Endothelial cell of umbilical vein (primary cell): Measurements from ENCODE around the gene METTL27. TPM values are rescaled to one million over a fixed set of nuclear protein-coding genes. Genes with fewer than 3 reads are reported as not detected.

Source experiments
- BruUV-seq: library from RNA; stranded (reverse); fragments of 400-500 nt; replicated peaks from 2 replicates; lab custom pipeline; 2021; lab: Mats Ljungman, UMichigan
- CTCF ChIA-PET: fragments of 300-600, 350-600 bp; sonication (Branson Sonifier 250); formaldehyde crosslinking; loops from one replicate; lab custom pipeline; 2021; ENCODE audit warnings: antibody characterized with exemption, inconsistent platforms; lab: Charles Lee
- POLR2A ChIA-PET: fragments of 300-600, 350-600 bp; sonication (Branson Sonifier 250); formaldehyde crosslinking; loops from one replicate; lab custom pipeline; 2021; ENCODE audit warnings: antibody characterized with exemption, inconsistent platforms; lab: Charles Lee
- DNase-seq: peaks from one replicate; pipeline ENCODE4 v3.0.0-alpha.2; 2011; ENCODE audit warnings: low read depth, low spot score
- FAIRE-seq: peaks from 2 replicates; lab custom pipeline; 2011; peaks lifted over from hg19 to GRCh38; lab: Jason Lieb, UNC
- H2AFZ ChIP-seq: 2 replicates; pipeline ENCODE4 v1.6.0; 2012; ENCODE audit warnings: low read depth, low read length, control low read depth, inconsistent platforms
- H3K27ac ChIP-seq: 2 replicates; pipeline ENCODE4 v1.5.1; 2011; ENCODE audit warnings: low read depth, mild to moderate bottlenecking, control low read depth, low read length, moderate library complexity; ENCODE audit not compliant: insufficient read depth
- H3K27me3 ChIP-seq, 2 experiments: 2 replicates each; pipeline versions ENCODE4 v1.6.0 to v1.6.1; 2011; ENCODE audit warnings: low read length in 2 of 2, mixed read lengths in 1 of 2; ENCODE audit not compliant: control insufficient read depth in 2 of 2, insufficient read depth in 2 of 2
- H3K36me3 ChIP-seq, 2 experiments: 2 replicates in 1 of 2; 3 replicates in 1 of 2; pipeline ENCODE4 v1.5.1; 2011; ENCODE audit warnings: low read length in 2 of 2, mild to moderate bottlenecking in 1 of 2, moderate library complexity in 1 of 2; ENCODE audit not compliant: control insufficient read depth in 2 of 2, insufficient read depth in 2 of 2; ENCODE audit errors: extremely low read depth in 1 of 2
- H3K4me1 ChIP-seq: 3 replicates; pipeline ENCODE4 v1.5.1; 2011; ENCODE audit warnings: mild to moderate bottlenecking, low read length; ENCODE audit not compliant: control insufficient read depth, insufficient read depth; ENCODE audit errors: extremely low read depth
- H3K4me2 ChIP-seq: 2 replicates; pipeline ENCODE4 v1.6.1; 2011; ENCODE audit warnings: low read length, control low read depth, mixed read lengths; ENCODE audit not compliant: insufficient read depth
- H3K4me3 ChIP-seq, 3 experiments: fragments of 200-600 bp in 1 of 3; sonication (generic), shearing (Covaris generic) in 1 of 3; replicated peaks in 1 of 3; 2 replicates each; pipeline ENCODE4 v1.5.1; 2011 to 2016; ENCODE audit warnings: control low read depth in 3 of 3, low read length in 3 of 3, mild to moderate bottlenecking in 2 of 3, inconsistent platforms in 1 of 3, low read depth in 1 of 3, moderate library complexity in 1 of 3; ENCODE audit not compliant: insufficient read depth in 1 of 3
- H3K79me2 ChIP-seq: 2 replicates; pipeline ENCODE4 v1.6.0; 2012; ENCODE audit warnings: low read length, inconsistent platforms; ENCODE audit not compliant: control insufficient read depth, insufficient read depth
- H3K9ac ChIP-seq: replicated peaks from 2 replicates; pipeline ENCODE3; 2011; ENCODE audit warnings: low read length, control low read depth; ENCODE audit not compliant: insufficient read depth; ENCODE audit errors: extremely low read depth
- H3K9me1 ChIP-seq: replicated peaks from 3 replicates; pipeline ENCODE4 v1.6.0; 2011; ENCODE audit warnings: mild to moderate bottlenecking, low read length; ENCODE audit not compliant: control insufficient read depth, insufficient read depth; ENCODE audit errors: extremely low read depth
- H3K9me3 ChIP-seq: replicated peaks from 2 replicates; pipeline ENCODE4 v1.5.1; 2012; ENCODE audit warnings: low read length, inconsistent platforms; ENCODE audit not compliant: control insufficient read depth, insufficient read depth
- H4K20me1 ChIP-seq: replicated peaks from 2 replicates; pipeline ENCODE3; 2011; ENCODE audit warnings: mild to moderate bottlenecking, low read length; ENCODE audit not compliant: control insufficient read depth, insufficient read depth; ENCODE audit errors: extremely low read depth
- CTCF ChIP-seq, 2 donors: IDR thresholded peaks; 1 replicate in 1 of 2; 2 replicates in 1 of 2; pipeline ENCODE4 v1.5.1; 2011; ENCODE audit warnings: low read length in 2 of 2, mild to moderate bottlenecking in 2 of 2, moderate library complexity in 2 of 2, control low read depth in 1 of 2, inconsistent platforms in 1 of 2, low read depth in 1 of 2; ENCODE audit not compliant: insufficient read depth in 1 of 2; ENCODE audit errors: extremely low read depth in 1 of 2
- EZH2 ChIP-seq: IDR thresholded peaks from 2 replicates; pipeline ENCODE4 v1.6.1; 2012; ENCODE audit warnings: borderline replicate concordance, low read depth, mild to moderate bottlenecking, moderate library complexity, low read length, inconsistent platforms; ENCODE audit not compliant: severe bottlenecking
- FOS ChIP-seq: IDR thresholded peaks from 2 replicates; pipeline ENCODE4 v1.6.1; 2011; ENCODE audit warnings: mild to moderate bottlenecking, low read length, moderate library complexity, borderline replicate concordance; ENCODE audit not compliant: insufficient read depth
- JUN ChIP-seq: IDR thresholded peaks from 2 replicates; pipeline ENCODE4 v1.6.1; 2011; ENCODE audit warnings: borderline replicate concordance, low read depth; ENCODE audit not compliant: insufficient read length, insufficient read depth
- POLR2AphosphoS5 ChIP-seq: IDR thresholded peaks from 2 replicates; pipeline ENCODE4 v1.6.1; 2012; ENCODE audit warnings: low read depth, mild to moderate bottlenecking, control low read depth, low read length, moderate library complexity; ENCODE audit not compliant: insufficient read depth
- dilution Hi-C: fragments of 300-500 bp; cut with MboI; formaldehyde crosslinking; loops from one replicate; pipeline ENCODE4 v1.15.0; 2019; ENCODE audit warnings: low sequenced_read_pairs; ENCODE audit not compliant: extremely low pct_ligation_motif_present
- intact Hi-C: fragments of 100-400 bp; cut with micrococcal nuclease; formaldehyde crosslinking; loops from one replicate; pipeline ENCODE4 v1.10.0; 2022
- polyA plus RNA-seq, 4 experiments: library from polyadenylated mRNA; depleted of rRNA in 3 of 4; stranded (reverse) in 3 of 4; unstranded in 1 of 4; fragments of >200 nt; gene quantifications; 2 replicates each; pipeline versions ENCODE4 v1.2.1 to v1.2.3, GENCODE V29; 2011 to 2012; ENCODE audit warnings: missing spikeins in 1 of 4
- total RNA-seq: library from RNA; stranded (reverse); gene quantifications from 2 replicates; pipeline ENCODE4 v1.2.3, GENCODE V29; 2021

Gene METTL27
- total and polyA plus RNA-seq, 2 donors (not counting 3 experiments of a cell fraction or from before 2014, with no cell fraction given) = 6.9 to 10.8 TPM

GRCh38 chr7:73834626-73835191 is 7.6 kb downstream of the METTL27 start:
- CTCF ChIA-PET = interaction anchor here (0.5 to 3.1 kb wide), 4 partner anchors 15 to 100 kb away, joined by 3 to 15 read pairs (median 8); no protein-coding TSS in a partner anchor
- no peaks in the 10 kb centered on the region for H3K36me3 ChIP-seq
- H3K9me1 ChIP-seq = no peaks in the 10 kb centered on the region
- H3K9me3 ChIP-seq = no peaks in the 10 kb centered on the region
- no peak overlapping the region for H3K4me2 ChIP-seq
- no peak for TF ChIP-seq POLR2AphosphoS5
- no peak for TF ChIP-seq EZH2
- no peak for TF ChIP-seq CTCF (IDR thresholded peaks at IDR 0.05; ENCODE audit: extremely low read depth in 1 of 2, insufficient read depth in 1 of 2, low read depth in 1 of 2, low read length in 2 of 2)
- TF ChIP-seq FOS = no peak
- no peak for TF ChIP-seq JUN
- no peak overlapping the region for H3K4me3 ChIP-seq
- no TSS peak for BruUV-seq
- H3K79me2 ChIP-seq = no peaks in the 10 kb centered on the region
- H3K27me3 ChIP-seq = no peaks in the 10 kb centered on the region
- no peaks in the 10 kb centered on the region for H3K4me1 ChIP-seq
- H4K20me1 ChIP-seq = no peaks in the 10 kb centered on the region
- intact Hi-C loops (no loop called here), dilution Hi-C loops (no loop called here)
- FAIRE-seq (no peak), DNase-seq (no peak)
- H3K27ac ChIP-seq = no peak overlapping the region
- POLR2A ChIA-PET = interaction anchor here (1.1 kb wide), 1 partner anchor 8 kb away, joined by 7 read pairs; the partner anchor contains the start of gene METTL27
- no peak overlapping the region for H2AFZ ChIP-seq
- H3K9ac ChIP-seq = no peak overlapping the region
